HCT116 (cell line): ENCODE results near the gene ARAP1.

Experiments used
- ATF3 ChIP-seq: IDR thresholded peaks from 2 replicates; pipeline ENCODE4 v1.6.1; 2012
- CBX3 ChIP-seq: IDR thresholded peaks from 2 replicates; pipeline ENCODE4 v1.6.1; 2012; ENCODE audit warnings: low read depth
- CTCF ChIP-seq, 3 experiments: fragments of 200-600 bp in 1 of 3; sonication (generic) in 1 of 3; IDR thresholded peaks in 2 of 3; conservative IDR thresholded peaks in 1 of 3; 2 replicates each; pipeline ENCODE4 v1.5.1; 2012 to 2017; ENCODE audit warnings: low read depth in 2 of 3, low read length in 2 of 3, antibody characterized with exemption in 1 of 3, borderline replicate concordance in 1 of 3, control low read depth in 1 of 3, mild to moderate bottlenecking in 1 of 3, mixed read lengths in 1 of 3, mixed run types in 1 of 3, moderate library complexity in 1 of 3; ENCODE audit not compliant: insufficient read depth in 1 of 3
- POLR2A ChIP-seq: IDR thresholded peaks from 2 replicates; pipeline ENCODE4 v1.7.0; 2011; ENCODE audit warnings: borderline replicate concordance; ENCODE audit not compliant: insufficient read depth, insufficient read length; ENCODE audit errors: extremely low read depth
- POLR2AphosphoS5 ChIP-seq: IDR thresholded peaks from 2 replicates; pipeline ENCODE4 v1.6.1; 2011; ENCODE audit warnings: mild to moderate bottlenecking, low read depth, low read length, moderate library complexity
- REST ChIP-seq: IDR thresholded peaks from 2 replicates; pipeline ENCODE4 v1.6.1; 2012; ENCODE audit warnings: low read depth
- SIN3A ChIP-seq: IDR thresholded peaks from 2 replicates; pipeline ENCODE4 v1.6.1; 2012; ENCODE audit warnings: low read depth
- TCF7L2 ChIP-seq: IDR thresholded peaks from 2 replicates; pipeline ENCODE4 v1.7.0; 2011; ENCODE audit warnings: borderline replicate concordance, inconsistent platforms; ENCODE audit not compliant: insufficient read depth, insufficient read length; ENCODE audit errors: extremely low read depth
- ZBTB33 ChIP-seq: IDR thresholded peaks from 2 replicates; pipeline ENCODE4 v1.6.1; 2011; ENCODE audit warnings: mild to moderate bottlenecking, low read length, moderate library complexity; ENCODE audit not compliant: insufficient replicate concordance; ENCODE audit errors: extremely low read depth

- no peak for TF ChIP-seq CTCF (IDR thresholded peaks at IDR 0.05 in 2 of 3, conservative IDR thresholded peaks at IDR 0.05 in 1 of 3; ENCODE audit: borderline replicate concordance in 1 of 3, insufficient read depth in 1 of 3, low read depth in 2 of 3, low read length in 2 of 3)
- no peak for TF ChIP-seq ATF3
- TF ChIP-seq REST: no peak
- no peak for TF ChIP-seq POLR2A
- no peak for TF ChIP-seq POLR2AphosphoS5
- no peak for TF ChIP-seq TCF7L2
- no peak for TF ChIP-seq CBX3
- no peak for TF ChIP-seq ZBTB33
- no peak for TF ChIP-seq SIN3A
These were observed 93.1 kb downstream of the ARAP1 start for GRCh38 chr11:72658989-72659640.
